ENCODE results near the gene TDP2. TPM values are rescaled to one million over a fixed set of nuclear protein-coding genes. Genes with fewer than 3 reads are reported as not detected.

The TDP2 gene
- polyA plus RNA-seq, 1 donor from 2014 or later, result 49.0 TPM

GRCh38 chr6:24686408-24686807 is 19.7 kb upstream of the TDP2 start:
- no peak overlapping the region for H3K27ac ChIP-seq (ENCODE audit: low read length)
- no peaks in the 10 kb centered on the region for H4K20me1 ChIP-seq (ENCODE audit: insufficient read depth)
- no peak overlapping the region for H3K4me3 ChIP-seq (ENCODE audit: low read length)
- no peak overlapping the region for H2AFZ ChIP-seq (ENCODE audit: low read depth, low read length)
- no peaks in the 10 kb centered on the region for H3K9me3 ChIP-seq (ENCODE audit: low read length)
- H3K27me3 ChIP-seq (ENCODE audit: insufficient read depth, low read depth, low read length), result no peaks in the 10 kb centered on the region
- H3K9ac ChIP-seq (ENCODE audit: low read length), result no peak overlapping the region
- TF ChIP-seq MXI1 (conservative IDR thresholded peaks at IDR 0.05; ENCODE audit: poor library complexity, severe bottlenecking) (no peak), EZH2 (IDR thresholded peaks at IDR 0.05; ENCODE audit: borderline replicate concordance, insufficient read depth, low read length, poor library complexity, severe bottlenecking) (no peak), POLR2AphosphoS5 (IDR thresholded peaks at IDR 0.05) (no peak), TAF1 (IDR thresholded peaks at IDR 0.05; ENCODE audit: low read depth) (no peak), RAD21 (conservative IDR thresholded peaks at IDR 0.05) (no peak), REST (IDR thresholded peaks at IDR 0.05; ENCODE audit: borderline replicate concordance) (no peak), SMC3 (conservative IDR thresholded peaks at IDR 0.05; ENCODE audit: poor library complexity) (no peak), EP300 (conservative IDR thresholded peaks at IDR 0.05; ENCODE audit: poor library complexity, severe bottlenecking) (no peak), CTCF (IDR thresholded peaks at IDR 0.05; ENCODE audit: poor library complexity, severe bottlenecking) (no peak)
- no peaks in the 10 kb centered on the region for H3F3A ChIP-seq (ENCODE audit: insufficient read depth, low read length, poor library complexity, severe bottlenecking)
- no peak overlapping the region for H3K4me2 ChIP-seq (ENCODE audit: low read length)
- no peaks in the 10 kb centered on the region for H3K36me3 ChIP-seq (ENCODE audit: insufficient read depth, low read length)
- no peaks in the 10 kb centered on the region for H3K79me2 ChIP-seq (replicated peaks; ENCODE audit: insufficient read depth, low read length)
- no peaks in the 10 kb centered on the region for H3K9me2 ChIP-seq (ENCODE audit: insufficient read depth, low read length)

- Histone ChIP-seq H2AFZ (ENCODE audit: low read depth, low read length) (no peak overlapping the region), H3K9ac (ENCODE audit: low read length) (peak overlapping the region; percentile 22), H3K9me2 (ENCODE audit: insufficient read depth, low read length) (no peaks in the 10 kb centered on the region), H3K27me3 (ENCODE audit: insufficient read depth, low read depth, low read length) (no peaks in the 10 kb centered on the region), H3K79me2 (replicated peaks; ENCODE audit: insufficient read depth, low read length) (no peaks in the 10 kb centered on the region), H3K9me3 (ENCODE audit: low read length) (no peaks in the 10 kb centered on the region), H3F3A (ENCODE audit: insufficient read depth, low read length, poor library complexity, severe bottlenecking) (no peaks in the 10 kb centered on the region), H4K20me1 (ENCODE audit: insufficient read depth) (no peaks in the 10 kb centered on the region), H3K4me3 (ENCODE audit: low read length) (no peak overlapping the region), H3K4me2 (ENCODE audit: low read length) (no peak overlapping the region), H3K27ac (ENCODE audit: low read length) (peak overlapping the region; percentile 36), H3K36me3 (ENCODE audit: insufficient read depth, low read length) (no peaks in the 10 kb centered on the region)
- no peak for TF ChIP-seq POLR2AphosphoS5 (IDR thresholded peaks at IDR 0.05)
Measured at GRCh38 chr6:24683297-24684296, 16.9 kb upstream of the TDP2 start.

Data from neural cell (in vitro differentiated cells).